ENCODE measurements around the gene IVL. TPM values are rescaled to one million over a fixed set of nuclear protein-coding genes. Genes with fewer than 3 reads are reported as not detected.

Gene IVL
- total RNA-seq (2022) (1.1 and 1.9 TPM in 2 replicates), Bru-seq, nascent RNA (percentile 38 among the genes with signal in this experiment), BruChase-seq, experiment 1, labeled RNA remaining after a 6-hour chase (percentile 40 among the genes with signal in this experiment), BruChase-seq, experiment 2, labeled RNA remaining after a 2-hour chase (percentile 38 among the genes with signal in this experiment)
- long read RNA-seq, partial matches to known transcripts: 3 of 3 reads
- long read RNA-seq, other reads (novel, unspliced or antisense): 0 of 3 reads

- CTCF ChIA-PET: interaction anchor here (0.6 to 1.4 kb wide), 9 partner anchors 10 to 953 kb away, joined by 3 to 13 read pairs (median 3); no protein-coding TSS in a partner anchor
- Mint-ChIP-seq H3K27me3 (ENCODE audit: unreplicated experiment) (peaks cover 27% of the 10 kb centered on the region), H3K4me1 (ENCODE audit: low read depth, unreplicated experiment) (peaks cover 49% of the 10 kb centered on the region), H3K4me3 (ENCODE audit: low read depth, unreplicated experiment) (no peak within 1 kb of the TSS), H3K27ac (ENCODE audit: unreplicated experiment) (peak within 1 kb of the TSS; percentile 34), H3K9me3 (ENCODE audit: low read depth, unreplicated experiment) (peaks cover 2% of the 10 kb centered on the region), H3K36me3 (ENCODE audit: insufficient read depth, unreplicated experiment) (peaks cover 5% of the 10 kb centered on the region)
- intact Hi-C loops (cut with micrococcal nuclease; ENCODE audit: unreplicated experiment): loop anchor here (2.0 to 5.0 kb wide), 2 partner anchors 37 to 189 kb away; no protein-coding TSS in a partner anchor
- no TSS peak for BruUV-seq (replicated peaks)
- TF ChIP-seq CTCF (IDR thresholded peaks at IDR 0.05; ENCODE audit: unreplicated experiment): no peak
- DNase-seq: peak; percentile 84
Observed at GRCh38 chr1:152907686-152908601, at the start of gene IVL. TSS of gene IVL (plus strand) at chr1:152908546. CDS start at chr1:152909798, 1,252 bp downstream.

- Mint-ChIP-seq H3K27me3 (ENCODE audit: unreplicated experiment) (peaks cover 44% of the 10 kb centered on the region), H3K4me1 (ENCODE audit: low read depth, unreplicated experiment) (no peaks in the 10 kb centered on the region), H3K4me3 (ENCODE audit: low read depth, unreplicated experiment) (no peak within 1 kb of the TSS), H3K27ac (ENCODE audit: unreplicated experiment) (no peak within 1 kb of the TSS), H3K36me3 (ENCODE audit: insufficient read depth, unreplicated experiment) (no peaks in the 10 kb centered on the region), H3K9me3 (ENCODE audit: low read depth, unreplicated experiment) (no peaks in the 10 kb centered on the region)
- BruUV-seq (replicated peaks): no TSS peak
- intact Hi-C loops (cut with micrococcal nuclease; ENCODE audit: unreplicated experiment): no loop called here
- no peak for DNase-seq
- TF ChIP-seq CTCF (IDR thresholded peaks at IDR 0.05; ENCODE audit: unreplicated experiment): no peak
- CTCF ChIA-PET: interaction anchor here (0.6 kb wide), 1 partner anchor 69 kb away, joined by 4 read pairs; no protein-coding TSS in a partner anchor
Observed at GRCh38 chr1:152859696-152860095, 48.6 kb upstream of the IVL start, which contains the start of gene LCE7A. TSS of gene LCE7A (plus strand) at chr1:152859996. CDS start at chr1:152860698, 702 bp downstream.

- no peak overlapping the region for H3K27ac Mint-ChIP-seq (ENCODE audit: unreplicated experiment)
- intact Hi-C loops (cut with micrococcal nuclease; ENCODE audit: unreplicated experiment): no loop called here
- no peaks in the 10 kb centered on the region for H3K9me3 Mint-ChIP-seq (ENCODE audit: low read depth, unreplicated experiment)
- no peak overlapping the region for H3K4me3 Mint-ChIP-seq (ENCODE audit: low read depth, unreplicated experiment)
- H3K27me3 Mint-ChIP-seq (ENCODE audit: unreplicated experiment): peaks cover 44% of the 10 kb centered on the region
- H3K36me3 Mint-ChIP-seq (ENCODE audit: insufficient read depth, unreplicated experiment): no peaks in the 10 kb centered on the region
- DNase-seq: no peak
- TF ChIP-seq CTCF (IDR thresholded peaks at IDR 0.05; ENCODE audit: unreplicated experiment): no peak
- CTCF ChIA-PET: interaction anchor here (0.6 kb wide), 1 partner anchor 69 kb away, joined by 4 read pairs; no protein-coding TSS in a partner anchor
- BruUV-seq (replicated peaks): no TSS peak
- no peaks in the 10 kb centered on the region for H3K4me1 Mint-ChIP-seq (ENCODE audit: low read depth, unreplicated experiment)
Observed at GRCh38 chr1:152860129-152860528, 48.2 kb upstream of the IVL start.

- no peak for DNase-seq
- no peaks in the 10 kb centered on the region for H3K36me3 Mint-ChIP-seq (ENCODE audit: insufficient read depth, unreplicated experiment)
- no TSS peak for BruUV-seq (replicated peaks)
- CTCF ChIA-PET: no interaction called here
- no peaks in the 10 kb centered on the region for H3K9me3 Mint-ChIP-seq (ENCODE audit: low read depth, unreplicated experiment)
- intact Hi-C loops (cut with micrococcal nuclease; ENCODE audit: unreplicated experiment): no loop called here
- H3K27ac Mint-ChIP-seq (ENCODE audit: unreplicated experiment): no peak overlapping the region
- H3K27me3 Mint-ChIP-seq (ENCODE audit: unreplicated experiment): peaks cover 44% of the 10 kb centered on the region
- no peak overlapping the region for H3K4me3 Mint-ChIP-seq (ENCODE audit: low read depth, unreplicated experiment)
- no peak for TF ChIP-seq CTCF (IDR thresholded peaks at IDR 0.05; ENCODE audit: unreplicated experiment)
- H3K4me1 Mint-ChIP-seq (ENCODE audit: low read depth, unreplicated experiment): no peaks in the 10 kb centered on the region
Observed at GRCh38 chr1:152861374-152861773, 47.0 kb upstream of the IVL start.

All from Calu3 (cell line).